DMS79 treated with DMSO at 0.1 percent for 48 hours (cell line): ENCODE data around the gene SENP5.

Source experiments
- DNase-seq: peaks from one replicate; lab custom pipeline; 2025; lab: John Stamatoyannopoulos, UW

The SENP5 gene

GRCh38 chr3:196883361-196883760 lies 15.6 kb downstream of the SENP5 start:
- DNase-seq = no peak

- no peak for DNase-seq
Measured at GRCh38 chr3:196886144-196886543, 18.4 kb downstream of the SENP5 start.

GRCh38 chr3:196889844-196890708 lies 22.4 kb downstream of the SENP5 start:
- DNase-seq = no peak

DNA sequence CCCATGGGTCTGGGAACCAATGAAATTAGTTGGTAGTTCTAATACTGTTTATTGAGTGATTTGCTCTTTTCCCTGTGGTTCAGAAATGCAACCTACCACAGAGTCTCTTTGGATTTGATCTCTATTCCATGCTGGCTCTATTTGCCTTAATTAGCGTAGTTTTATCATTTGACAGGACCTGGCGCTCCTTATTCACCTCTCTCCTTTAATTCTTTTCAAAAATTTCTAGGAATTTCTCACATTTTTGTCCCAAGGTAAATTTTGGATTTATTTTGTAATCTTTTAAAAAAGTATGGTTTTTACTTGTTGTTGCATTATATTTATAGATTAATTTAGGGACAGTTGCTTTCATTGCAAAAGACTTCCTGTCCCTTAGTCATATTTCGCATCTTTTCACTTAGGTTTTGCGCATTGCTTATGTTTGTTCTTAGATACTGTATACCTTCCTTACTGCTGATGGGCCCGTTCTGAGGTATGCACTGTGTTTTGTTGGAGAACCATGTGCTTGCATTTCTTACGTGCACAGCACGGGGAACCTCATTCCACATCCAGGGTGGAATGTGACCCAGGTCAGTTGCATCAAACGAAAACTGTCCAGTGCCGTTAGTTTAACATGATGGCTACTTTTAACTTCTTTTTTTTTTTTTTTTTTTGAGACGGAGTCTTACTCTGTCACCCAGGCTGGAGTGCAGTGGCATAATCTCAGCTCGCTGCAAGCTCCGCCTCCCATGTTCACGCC lies 27.0 kb downstream of the SENP5 start:
- no peak for DNase-seq

DNA sequence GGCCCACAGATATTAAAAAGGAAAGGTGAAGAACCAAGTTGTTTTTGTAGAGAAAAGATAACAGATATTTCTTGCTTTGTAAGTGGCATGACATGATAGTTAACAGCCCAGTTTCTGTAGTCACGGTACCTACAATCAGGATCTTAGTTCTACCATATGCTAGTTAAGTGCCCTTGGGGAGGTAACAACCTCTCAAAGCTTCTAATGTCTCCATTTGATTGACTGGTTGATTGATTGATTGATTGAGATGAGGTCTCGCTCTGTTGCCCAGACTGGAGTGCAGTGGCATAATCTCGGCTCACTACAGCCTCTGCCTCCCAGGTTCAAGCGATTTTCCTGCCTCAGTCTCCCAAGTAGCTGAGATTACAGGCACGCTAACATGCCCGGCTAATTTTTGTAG lies 28.5 kb downstream of the SENP5 start:
- DNase-seq = no peak

DNA sequence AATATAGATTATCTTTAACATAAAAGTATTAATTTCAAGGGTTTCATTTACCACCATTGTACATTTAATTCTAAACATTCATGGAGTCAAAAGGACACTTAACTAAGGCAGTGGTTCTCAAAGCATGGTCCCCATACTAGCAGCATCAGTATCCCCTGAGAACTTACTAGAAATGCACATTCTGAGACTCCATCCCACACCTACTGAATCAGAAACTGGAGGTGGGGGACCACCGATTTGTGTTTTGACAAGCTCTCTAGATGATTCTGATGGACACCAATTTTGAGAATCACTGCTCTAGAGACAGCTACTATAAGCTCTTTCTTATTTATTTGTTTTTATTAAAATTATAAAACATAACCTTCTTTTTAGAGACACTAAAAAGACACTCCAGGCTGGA lies 34.0 kb downstream of the SENP5 start:
- no peak for DNase-seq

DNA sequence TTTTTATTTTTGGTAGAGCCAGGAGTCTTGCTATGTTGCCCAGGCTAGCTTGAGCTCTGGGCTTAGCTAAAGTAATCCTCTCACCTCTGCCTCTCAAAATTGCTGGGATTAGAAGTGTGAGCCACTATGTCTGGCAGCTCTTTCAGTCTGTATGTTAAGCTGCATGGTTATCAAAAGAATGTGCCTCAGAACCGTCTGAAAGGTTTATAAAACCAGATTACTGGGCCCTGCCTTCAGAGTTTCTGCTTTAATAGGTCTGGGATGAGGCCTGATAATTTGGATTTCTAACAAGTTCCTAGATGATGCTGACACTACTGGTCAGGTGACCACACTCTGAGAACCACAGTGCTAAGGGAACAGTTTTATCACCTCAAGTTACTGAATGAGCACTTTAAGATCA lies 34.6 kb downstream of the SENP5 start:
- no peak for DNase-seq

DNA sequence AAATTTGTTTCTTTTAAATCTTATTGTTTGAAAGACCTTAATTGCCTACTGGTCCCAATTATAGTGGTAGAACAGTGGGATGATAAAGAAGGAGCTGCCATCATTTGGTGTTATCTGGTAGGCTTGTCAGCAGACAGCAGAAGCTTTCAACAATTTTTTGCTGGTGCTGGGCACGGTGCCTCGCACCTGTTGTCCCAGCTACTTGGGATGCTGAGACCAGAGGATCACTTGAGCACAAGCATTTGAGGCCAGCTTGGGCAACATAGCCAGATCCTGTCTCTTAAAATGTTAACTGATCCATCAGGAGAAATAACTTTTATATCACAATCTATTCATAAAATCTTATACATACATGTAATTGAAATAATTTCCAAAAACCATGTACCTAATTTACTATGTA lies 36.0 kb downstream of the SENP5 start:
- no peak for DNase-seq

DNA sequence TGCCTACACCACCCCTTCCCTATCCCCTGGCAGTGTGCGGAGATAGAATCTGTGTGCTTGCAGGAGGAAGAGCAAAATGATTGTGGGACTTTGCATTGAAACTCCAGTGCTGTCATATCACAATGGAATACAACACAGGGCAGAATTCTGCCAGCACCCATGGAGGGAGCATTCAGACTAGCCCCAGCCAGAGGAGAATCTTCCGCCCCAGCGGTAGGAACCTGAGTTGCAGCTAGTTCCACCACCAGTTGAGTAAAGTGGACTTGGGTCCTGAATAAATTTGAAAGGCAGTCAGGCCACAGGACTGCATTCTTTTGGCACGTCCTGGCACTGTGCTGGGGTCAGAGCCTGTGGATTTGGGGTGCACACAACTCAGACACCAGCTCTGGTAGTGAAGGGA lies 47.1 kb downstream of the SENP5 start:
- no peak for DNase-seq

DNA sequence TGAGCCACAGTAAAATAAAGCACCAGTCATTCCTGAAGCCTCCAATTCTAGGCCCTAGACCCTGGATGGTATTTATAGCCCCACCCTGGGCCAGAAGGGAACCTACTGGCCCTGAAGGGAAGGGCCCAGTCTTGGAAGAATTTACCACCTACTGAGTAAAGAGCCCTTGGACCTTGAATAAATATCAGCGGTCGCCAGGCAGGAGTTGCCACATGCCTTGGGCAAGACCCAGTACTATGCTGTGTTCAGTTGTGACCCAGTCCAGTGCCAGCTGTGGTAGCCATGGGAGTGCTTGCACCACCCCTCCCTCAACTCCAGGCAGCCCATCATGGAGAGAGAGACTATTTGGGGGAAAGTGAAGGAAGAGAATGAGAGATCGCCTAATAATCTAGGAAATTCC lies 47.7 kb downstream of the SENP5 start:
- DNase-seq = no peak

GRCh38 chr3:196916221-196916620 lies 48.5 kb downstream of the SENP5 start:
- no peak for DNase-seq

DNA sequence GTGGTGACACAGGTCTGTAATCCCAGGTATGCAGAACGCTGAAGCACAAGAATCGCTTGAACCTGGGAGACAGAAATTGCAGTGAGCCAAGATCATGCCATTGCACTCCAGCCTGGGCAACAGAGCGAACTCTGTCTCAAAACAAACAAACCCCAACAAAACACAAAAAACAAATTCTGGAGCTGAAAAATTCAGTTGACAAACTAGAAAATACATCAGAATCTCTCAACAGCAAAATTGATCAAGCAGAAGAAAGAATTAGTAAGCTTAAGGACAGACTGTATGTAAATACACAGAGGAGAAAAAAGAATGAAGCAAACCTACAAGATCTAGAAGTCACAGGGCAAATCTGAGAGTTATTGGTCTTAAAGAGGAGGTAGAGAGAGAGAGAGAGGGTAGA lies 49.3 kb downstream of the SENP5 start:
- no peak for DNase-seq

GRCh38 chr3:196918968-196919367 lies 51.2 kb downstream of the SENP5 start:
- no peak for DNase-seq

DNA sequence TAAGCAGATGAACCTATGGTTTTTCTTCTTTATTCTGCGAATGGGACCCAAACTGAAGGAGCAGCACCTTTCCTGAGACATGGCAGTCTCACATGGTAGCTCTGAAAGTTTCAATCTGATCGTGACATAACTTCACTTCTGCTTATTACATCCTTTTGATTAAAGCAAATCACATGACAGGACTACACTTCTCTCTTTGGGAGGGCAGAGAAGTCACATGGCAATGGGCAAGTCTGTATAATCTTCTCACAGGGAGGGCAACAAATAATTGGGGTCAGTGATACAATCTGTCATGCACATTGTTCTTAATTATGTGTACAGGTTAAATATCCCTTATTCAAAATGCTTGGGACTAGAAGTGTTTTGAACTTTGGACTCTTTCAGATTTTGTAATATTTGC lies 53.0 kb downstream of the SENP5 start:
- no peak for DNase-seq

DNA sequence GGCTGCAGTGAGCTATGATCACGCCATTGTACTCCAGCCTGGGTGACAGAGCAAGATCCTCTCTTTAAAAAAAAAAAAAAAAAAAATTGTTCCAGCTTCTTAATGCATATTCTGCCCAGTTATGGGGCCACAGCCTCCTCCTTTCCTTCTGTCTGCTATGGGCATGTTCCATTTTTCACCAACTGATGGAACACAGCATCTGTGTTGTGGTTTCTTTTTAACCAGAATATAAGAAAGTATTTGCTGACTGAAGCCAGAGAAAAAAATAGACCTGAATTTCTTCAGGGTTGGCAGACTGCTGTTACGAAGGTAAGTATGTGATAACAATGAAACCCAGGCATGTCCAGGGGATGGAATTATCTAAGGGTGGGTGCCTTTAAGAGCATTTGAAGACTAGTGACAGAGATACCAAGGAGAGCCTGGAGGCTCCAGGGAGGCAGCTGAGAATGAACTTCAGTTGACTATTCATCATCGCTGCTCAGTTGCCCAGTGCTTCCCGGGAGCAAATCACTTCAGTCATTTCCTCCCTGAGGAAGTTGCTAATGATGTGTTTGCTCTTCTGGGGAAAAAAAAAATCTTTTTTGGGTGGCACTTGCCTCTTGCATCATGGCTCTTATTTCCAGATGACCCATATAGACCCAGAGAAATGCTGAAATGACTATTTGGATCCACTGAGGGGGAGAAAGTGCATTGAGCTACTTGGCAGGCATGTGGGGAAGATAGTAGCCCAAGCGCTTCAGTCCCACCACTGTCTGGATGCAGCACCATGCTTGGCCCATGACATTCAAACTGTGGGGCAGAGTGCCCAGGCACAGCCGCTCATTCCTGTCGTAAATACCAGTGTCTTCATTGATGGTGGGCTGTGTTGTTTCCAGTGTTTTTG lies 60.1 kb downstream of the SENP5 start:
- no peak for DNase-seq

DNA sequence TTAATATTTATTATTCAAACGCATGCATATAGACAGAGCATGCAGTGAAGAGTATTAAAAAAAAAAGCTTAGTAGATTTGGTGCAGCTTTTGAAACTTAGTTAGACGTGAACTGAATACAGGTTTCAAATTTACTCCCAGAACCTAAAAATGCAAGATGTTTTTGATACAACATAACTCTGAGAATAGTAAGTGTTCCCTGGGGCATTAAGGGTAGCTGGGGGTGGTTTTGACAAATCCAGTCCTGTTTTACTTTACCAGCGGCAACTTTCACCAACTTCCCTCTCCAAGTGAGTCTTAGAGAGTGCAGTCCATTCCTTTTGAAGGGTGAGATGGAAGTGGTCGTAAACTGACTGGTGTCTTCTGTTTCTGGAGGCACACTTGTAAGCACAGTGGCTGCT lies 63.4 kb downstream of the SENP5 start:
- DNase-seq = no peak

GRCh38 chr3:196931828-196932587 lies 64.3 kb downstream of the SENP5 start:
- no peak for DNase-seq

DNA sequence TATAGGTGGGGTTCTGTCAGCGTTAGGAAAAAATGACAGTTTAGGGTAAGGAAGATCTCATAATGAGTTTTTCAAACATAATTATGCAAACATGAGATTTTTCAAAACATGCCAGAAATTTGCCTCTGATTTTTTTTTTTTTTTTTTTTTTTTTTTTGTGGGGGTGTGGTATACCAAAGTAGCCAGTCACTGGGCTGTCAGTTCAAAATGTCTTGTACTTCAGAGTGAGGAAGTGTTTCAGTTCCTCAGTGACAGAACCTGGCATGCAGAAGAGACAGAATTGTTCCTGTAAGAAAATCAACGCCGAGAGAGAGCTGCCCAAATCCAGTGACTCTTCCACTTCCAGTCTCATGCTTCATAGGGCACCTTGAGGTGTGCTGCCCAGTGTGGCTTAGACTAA lies 64.9 kb downstream of the SENP5 start:
- DNase-seq = no peak

- DNase-seq = no peak
Measured at GRCh38 chr3:196936288-196936687, 68.6 kb downstream of the SENP5 start.

DNA sequence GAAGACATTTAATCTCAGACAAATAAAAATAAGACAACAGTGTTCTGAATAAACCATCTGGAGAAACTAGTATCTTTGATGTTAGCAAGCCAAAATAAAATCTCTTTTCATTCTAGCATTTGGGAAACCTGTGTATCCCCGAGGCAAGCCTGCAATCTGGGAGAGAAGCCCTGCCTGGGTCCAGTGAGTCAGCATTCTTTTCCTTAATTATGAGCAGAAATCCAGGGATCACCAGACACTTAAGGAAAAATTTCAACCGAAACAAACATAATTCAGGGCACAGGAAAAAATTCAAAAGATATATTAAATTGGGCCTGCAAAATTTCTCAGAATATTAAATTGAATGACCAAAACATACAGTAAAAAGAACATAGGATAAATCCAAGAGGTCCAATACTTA lies 70.4 kb downstream of the SENP5 start:
- no peak for DNase-seq

GRCh38 chr3:196938576-196938975 lies 70.9 kb downstream of the SENP5 start:
- DNase-seq = no peak

DNA sequence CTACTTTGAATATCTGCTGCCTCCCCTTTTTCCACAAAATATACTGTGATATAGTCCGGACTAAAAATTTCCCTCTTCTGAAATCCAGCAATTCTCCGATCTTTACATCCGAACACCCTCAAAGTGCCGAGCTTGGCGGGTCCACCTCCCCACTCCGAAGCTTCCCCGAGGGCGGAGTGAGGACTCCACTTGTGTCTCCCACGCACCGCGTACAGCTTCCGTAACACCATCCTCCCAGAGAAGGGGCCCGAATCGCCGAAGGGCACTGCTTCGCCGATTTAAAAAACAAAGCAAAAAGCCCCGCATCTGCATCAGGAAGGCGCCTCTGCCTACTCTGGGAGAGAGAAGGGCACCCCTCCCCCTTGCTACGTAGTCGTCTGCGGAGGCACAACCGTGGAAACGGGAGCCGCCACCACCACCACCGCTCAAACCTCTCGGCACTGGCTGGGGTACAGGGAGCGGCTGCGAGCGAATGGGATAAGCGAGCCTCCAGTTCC lies 74.1 kb downstream of the SENP5 start:
- peak; percentile 72 for DNase-seq
